ENCODE measurements around the gene GRK3. TPM values are rescaled to one million over a fixed set of nuclear protein-coding genes. Genes with fewer than 3 reads are reported as not detected.
A peak's percentile ranks its signal among the peaks of the same experiment; 100 is the strongest.

GRK3 gene
- total RNA-seq, 1 donor from 2014 or later: 2.4 TPM

- DNase-seq (ENCODE audit: low read depth): no peak
Observed at GRCh38 chr22:25729016-25729995, 164.8 kb downstream of the GRK3 start.

- DNase-seq (ENCODE audit: low read depth): no peak
Observed at GRCh38 chr22:25735650-25736049, 171.2 kb downstream of the GRK3 start.

GRCh38 chr22:25736378-25737011 lies 172.0 kb downstream of the GRK3 start:
- no peak for DNase-seq (ENCODE audit: low read depth)

- DNase-seq (ENCODE audit: low read depth): no peak
Observed at GRCh38 chr22:25739659-25740344, 175.3 kb downstream of the GRK3 start.

GRCh38 chr22:25741692-25742626 lies 177.5 kb downstream of the GRK3 start, which contains the start of gene MYO18B:
TSS of gene MYO18B (plus strand) at chr22:25742188. CDS start at chr22:25761093, 18,905 bp downstream.
- no peak for DNase-seq (ENCODE audit: low read depth)

GRCh38 chr22:25742918-25743708 lies 178.6 kb downstream of the GRK3 start:
- DNase-seq (ENCODE audit: low read depth): no peak

- no peak for DNase-seq (ENCODE audit: low read depth)
Observed at GRCh38 chr22:25744694-25745093, 180.2 kb downstream of the GRK3 start.

GRCh38 chr22:25745341-25746011 lies 181.0 kb downstream of the GRK3 start:
- no peak for DNase-seq (ENCODE audit: low read depth)

- peak; percentile 45 for DNase-seq (ENCODE audit: low read depth)
Observed at GRCh38 chr22:25746012-25746373, 181.5 kb downstream of the GRK3 start.

- peak; percentile 91 for DNase-seq (ENCODE audit: low read depth)
Observed at GRCh38 chr22:25747245-25747944, 182.9 kb downstream of the GRK3 start.

- no peak for DNase-seq (ENCODE audit: low read depth)
Observed at GRCh38 chr22:25748140-25748539, 183.7 kb downstream of the GRK3 start.

GRCh38 chr22:25748704-25749103 lies 184.2 kb downstream of the GRK3 start:
- no peak for DNase-seq (ENCODE audit: low read depth)

GRCh38 chr22:25749420-25750169 lies 185.1 kb downstream of the GRK3 start:
- DNase-seq (ENCODE audit: low read depth): no peak

- DNase-seq (ENCODE audit: low read depth): no peak
Observed at GRCh38 chr22:25750569-25751173, 186.2 kb downstream of the GRK3 start.

GRCh38 chr22:25751174-25751581 lies 186.7 kb downstream of the GRK3 start:
- no peak for DNase-seq (ENCODE audit: low read depth)

- no peak for DNase-seq (ENCODE audit: low read depth)
Observed at GRCh38 chr22:25752615-25753214, 188.2 kb downstream of the GRK3 start.

GRCh38 chr22:25753252-25753651 lies 188.8 kb downstream of the GRK3 start:
- no peak for DNase-seq (ENCODE audit: low read depth)
